Keratinocyte (primary cell): ENCODE measurements around the gene PDZD7.

ENCODE experiments used
- EZH2 ChIP-seq: IDR thresholded peaks from one replicate; pipeline ENCODE4 v1.6.1; 2012; ENCODE audit warnings: inconsistent platforms, mild to moderate bottlenecking, low read length, moderate library complexity
- TF ChIP-seq, protein P1 (sequence below), 3 experiments: IDR thresholded peaks in 1 of 3; conservative IDR thresholded peaks in 1 of 3; optimal IDR thresholded peaks in 1 of 3; 2 replicates in 2 of 3; 3 replicates in 1 of 3; pipeline versions ENCODE3 to v1.5.1; 2011; ENCODE audit warnings: low read length in 3 of 3, mild to moderate bottlenecking in 3 of 3, moderate library complexity in 2 of 3, control low read depth in 1 of 3, inconsistent platforms in 1 of 3; ENCODE audit not compliant: insufficient read depth in 2 of 3; ENCODE audit errors: extremely low read depth in 1 of 3

DNA sequence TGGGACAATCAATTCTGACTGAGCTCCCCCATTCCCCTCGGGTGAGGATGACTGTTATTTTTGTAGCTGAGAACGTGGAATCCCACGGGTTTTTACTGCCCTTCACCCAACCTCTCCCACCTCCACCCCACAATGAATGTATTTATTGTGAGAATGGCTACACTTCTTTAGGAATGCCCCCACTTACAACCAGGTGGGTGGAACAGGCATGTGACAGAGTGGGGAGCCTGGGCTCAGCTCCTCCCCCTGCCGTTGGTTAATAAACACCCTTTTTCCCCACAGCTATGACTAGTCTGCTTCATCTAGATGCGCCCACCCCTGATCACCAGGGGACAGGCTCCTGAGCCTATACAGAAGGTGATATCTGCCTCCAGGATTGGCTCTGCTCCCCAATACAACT is 45.6 kb downstream of the PDZD7 start:
- TF ChIP-seq, protein P1, sequence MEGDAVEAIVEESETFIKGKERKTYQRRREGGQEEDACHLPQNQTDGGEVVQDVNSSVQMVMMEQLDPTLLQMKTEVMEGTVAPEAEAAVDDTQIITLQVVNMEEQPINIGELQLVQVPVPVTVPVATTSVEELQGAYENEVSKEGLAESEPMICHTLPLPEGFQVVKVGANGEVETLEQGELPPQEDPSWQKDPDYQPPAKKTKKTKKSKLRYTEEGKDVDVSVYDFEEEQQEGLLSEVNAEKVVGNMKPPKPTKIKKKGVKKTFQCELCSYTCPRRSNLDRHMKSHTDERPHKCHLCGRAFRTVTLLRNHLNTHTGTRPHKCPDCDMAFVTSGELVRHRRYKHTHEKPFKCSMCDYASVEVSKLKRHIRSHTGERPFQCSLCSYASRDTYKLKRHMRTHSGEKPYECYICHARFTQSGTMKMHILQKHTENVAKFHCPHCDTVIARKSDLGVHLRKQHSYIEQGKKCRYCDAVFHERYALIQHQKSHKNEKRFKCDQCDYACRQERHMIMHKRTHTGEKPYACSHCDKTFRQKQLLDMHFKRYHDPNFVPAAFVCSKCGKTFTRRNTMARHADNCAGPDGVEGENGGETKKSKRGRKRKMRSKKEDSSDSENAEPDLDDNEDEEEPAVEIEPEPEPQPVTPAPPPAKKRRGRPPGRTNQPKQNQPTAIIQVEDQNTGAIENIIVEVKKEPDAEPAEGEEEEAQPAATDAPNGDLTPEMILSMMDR (optimal IDR thresholded peaks at IDR 0.05 in 1 of 3, IDR thresholded peaks at IDR 0.05 in 1 of 3, conservative IDR thresholded peaks at IDR 0.05 in 1 of 3; ENCODE audit: extremely low read depth in 1 of 3, insufficient read depth in 2 of 3, low read length in 3 of 3): no peak
- no peak for TF ChIP-seq EZH2
